GM12878 (cell line): Measurements from ENCODE around the gene TMEM266. TPM values are rescaled to one million over a fixed set of nuclear protein-coding genes. Genes with fewer than 3 reads are reported as not detected.

Experiments used
- ATAC-seq: fragments of 200-7000 bp; cut with Tn5 transposase; 3 replicates; pipeline ENCODE4 v1.9.1; 2020; ENCODE audit warnings: mild to moderate bottlenecking, moderate library complexity
- BruUV-seq: library from RNA; stranded (reverse); fragments of 400-500 nt; replicated peaks from 2 replicates; lab custom pipeline; 2021; lab: Mats Ljungman, UMichigan
- CTCF ChIA-PET: fragments of 300-600 bp; sonication (Branson Sonifier 250); formaldehyde crosslinking; extraction: SDS; loops from one replicate; lab custom pipeline; 2021; ENCODE audit warnings: inconsistent platforms; lab: Yijun Ruan, JAX
- POLR2A ChIA-PET: fragments of 350-600 bp; formaldehyde crosslinking; extraction: SDS; loops from one replicate; lab custom pipeline; 2021; ENCODE audit warnings: inconsistent platforms; lab: Charles Lee
- RAD21 ChIA-PET: fragments of 300-600 bp; sonication (Branson Sonifier 250); formaldehyde crosslinking; loops from one replicate; lab custom pipeline; 2023; ENCODE audit warnings: antibody characterized with exemption; ENCODE audit not compliant: unreplicated experiment; lab: Charles Lee
- SMC1A ChIA-PET: fragments of 300-600 bp; sonication (Branson Sonifier 250); formaldehyde crosslinking; loops from one replicate; lab custom pipeline; 2023; ENCODE audit not compliant: unreplicated experiment, uncharacterized antibody; lab: Charles Lee
- DNase-seq: peaks from one replicate; pipeline ENCODE4 v3.0.0-alpha.2; 2011; ENCODE audit warnings: low read depth, low spot score
- FAIRE-seq: peaks from 3 replicates; lab custom pipeline; 2011; peaks lifted over from hg19 to GRCh38; lab: Jason Lieb, UNC
- H2AFZ ChIP-seq: 2 replicates; pipeline ENCODE4 v1.6.0; 2011; ENCODE audit warnings: low read depth, low read length, control low read depth; ENCODE audit not compliant: control insufficient read depth
- H3K27ac ChIP-seq: 2 replicates; pipeline ENCODE4 v1.5.1; 2011; ENCODE audit warnings: control low read depth; ENCODE audit not compliant: control insufficient read depth, insufficient read depth
- H3K27me3 ChIP-seq, 2 experiments: replicated peaks in 1 of 2; 2 replicates each; pipeline versions ENCODE4 v1.6.0 to v1.6.1; 2011; ENCODE audit warnings: low read length in 1 of 2; ENCODE audit not compliant: control insufficient read depth in 2 of 2, insufficient read depth in 2 of 2
- H3K36me3 ChIP-seq, 2 experiments: 2 replicates each; pipeline ENCODE4 v1.5.1; 2011; ENCODE audit warnings: low read length in 1 of 2; ENCODE audit not compliant: control insufficient read depth in 2 of 2, insufficient read depth in 2 of 2
- H3K4me1 ChIP-seq: 2 replicates; pipeline ENCODE4 v1.6.1; 2011; ENCODE audit warnings: mild to moderate bottlenecking, low read length, moderate library complexity, mixed read lengths; ENCODE audit not compliant: control insufficient read depth, insufficient read depth
- H3K4me2 ChIP-seq: 2 replicates; pipeline ENCODE4 v1.6.0; 2011; ENCODE audit warnings: control low read depth; ENCODE audit not compliant: control insufficient read depth, insufficient read depth
- H3K4me3 ChIP-seq: fragments of 200-600 bp; sonication (generic); 2 replicates; pipeline ENCODE4 v1.5.1; 2016
- H3K79me2 ChIP-seq: 2 replicates; pipeline ENCODE4 v1.6.0; 2011; ENCODE audit warnings: low read length; ENCODE audit not compliant: control insufficient read depth, insufficient read depth
- H3K9ac ChIP-seq: 2 replicates; pipeline ENCODE4 v1.8.0; 2011; ENCODE audit warnings: low read length, control low read depth, mixed read lengths; ENCODE audit not compliant: control insufficient read depth, insufficient read depth
- H3K9me3 ChIP-seq: replicated peaks from 3 replicates; pipeline ENCODE4 v1.5.1; 2011; ENCODE audit warnings: mild to moderate bottlenecking, low read length; ENCODE audit not compliant: control insufficient read depth, insufficient read depth
- H4K20me1 ChIP-seq: 2 replicates; pipeline ENCODE4 v1.6.0; 2011; ENCODE audit not compliant: control insufficient read depth, insufficient read depth
- EZH2 ChIP-seq: IDR thresholded peaks from 2 replicates; pipeline ENCODE4 v1.6.1; 2012; ENCODE audit warnings: low read depth, mild to moderate bottlenecking, control low read depth, inconsistent platforms, low read length, borderline replicate concordance; ENCODE audit not compliant: control insufficient read depth
- FOXK2 ChIP-seq: fragments of 450-650 bp; IDR thresholded peaks from 2 replicates; pipeline ENCODE4 v1.6.1; 2017; ENCODE audit warnings: mild to moderate bottlenecking, moderate library complexity
- HDAC6 ChIP-seq: fragments of 200-600 bp; sonication (generic); IDR thresholded peaks from one replicate; pipeline ENCODE4 v1.8.0; 2017; ENCODE audit warnings: antibody characterized with exemption; ENCODE audit not compliant: unreplicated experiment
- LARP7 ChIP-seq: fragments of 450-650 bp; IDR thresholded peaks from 2 replicates; pipeline ENCODE4 v1.6.1; 2017; ENCODE audit warnings: mild to moderate bottlenecking
- TAF1 ChIP-seq: IDR thresholded peaks from 2 replicates; pipeline ENCODE4 v1.6.1; 2011; ENCODE audit warnings: mild to moderate bottlenecking, low read depth, low read length, borderline replicate concordance
- WGBS: methylation state at CpG from one replicate; pipeline ENCODE4 v1.1.6; 2016; ENCODE audit warnings: low lambda C conversion rate; ENCODE audit not compliant: insufficient replicate concordance, insufficient coverage; ENCODE audit errors: missing lambda C conversion rate; 5-methylcytosine and 5-hydroxymethylcytosine counted together
- in situ Hi-C: fragments of 300-500 bp; cut with MboI; formaldehyde crosslinking; loops from 9 replicates; pipeline ENCODE4 v1.14.3; 2018; ENCODE audit warnings: mixed read lengths
- intact Hi-C: fragments of 100-400 bp; cut with micrococcal nuclease; formaldehyde crosslinking; loops from one replicate; pipeline ENCODE4 v1.14.2; 2022; ENCODE audit not compliant: unreplicated experiment
- polyA plus RNA-seq, 11 experiments: library from polyadenylated mRNA; depleted of rRNA in 4 of 11; unstranded in 6 of 11; stranded (reverse) in 5 of 11; fragments of >200 nt; fragmentation: Nextera tagmentation in 4 of 11; fragmentation: Illumina TruSeq in 1 of 11; extraction: Ambion mirVana in 4 of 11; extraction: Trizol in 1 of 11; gene quantifications; 1 replicate in 1 of 11; 2 replicates in 10 of 11; pipeline versions ENCODE4 v1.2.1 to v1.2.3, GENCODE V29; 2011 to 2016; ENCODE audit warnings: inconsistent platforms in 2 of 11, missing spikeins in 2 of 11, low read depth in 1 of 11
- total RNA-seq, 4 experiments: library from RNA; depleted of rRNA in 3 of 4; stranded (reverse); fragments of >200 nt in 3 of 4; fragmentation: Illumina TruSeq in 1 of 4; extraction: Trizol in 1 of 4; gene quantifications; 2 replicates each; pipeline versions ENCODE4 v1.2.1 to v1.2.3, GENCODE V29; 2013 to 2021
- TF ChIP-seq, protein P1 (sequence below): IDR thresholded peaks from 2 replicates; pipeline ENCODE4 v1.6.1; 2011; ENCODE audit warnings: borderline replicate concordance, low read depth, mild to moderate bottlenecking, moderate library complexity, mixed read lengths, low read length; ENCODE audit not compliant: insufficient read depth; ENCODE audit errors: extremely low read length
- TF ChIP-seq, protein P2 (sequence below): fragments of 450-650 bp; IDR thresholded peaks from 2 replicates; pipeline ENCODE4 v1.6.1; 2017; ENCODE audit warnings: mild to moderate bottlenecking, moderate library complexity

TMEM266 gene
- total and polyA plus RNA-seq, 10 of the 15 experiments (the other 5 are each of a cell fraction or from before 2014, with no cell fraction given): 0.11 to 0.70 (median 0.39) TPM

DNA sequence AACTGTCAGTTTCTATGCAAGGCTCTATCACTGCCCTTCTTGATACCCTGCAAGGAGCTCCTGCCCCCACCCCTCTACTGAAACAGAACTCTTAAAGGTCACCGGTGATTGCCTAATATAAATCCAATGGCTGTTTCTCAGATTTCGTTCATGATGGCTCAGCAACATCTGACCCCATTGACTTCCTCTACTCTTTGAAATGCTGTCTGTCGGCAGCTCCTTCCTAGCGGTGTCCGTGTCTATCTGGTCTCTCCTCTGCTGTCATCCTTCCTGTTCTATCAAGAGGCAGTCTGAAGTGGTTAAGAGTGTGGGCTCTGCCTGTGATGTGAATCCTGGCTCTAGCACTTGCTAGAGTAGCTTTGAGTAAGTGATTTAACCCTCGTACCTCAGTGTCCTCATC is 5.5 kb downstream of the TMEM266 start:
- H3K4me2 ChIP-seq: no peak overlapping the region
- no peak overlapping the region for H2AFZ ChIP-seq
- H3K79me2 ChIP-seq: no peaks in the 10 kb centered on the region
- ChIA-PET SMC1A (interaction anchor here (0.8 to 2.5 kb wide), 2 partner anchors 8 to 74 kb away, joined by 3 to 16 read pairs; no protein-coding TSS in a partner anchor), POLR2A (no interaction called here), CTCF (interaction anchor here (1.9 to 10.6 kb wide), 3 partner anchors 8 to 84 kb away, joined by 12 to 127 read pairs (median 12); no protein-coding TSS in a partner anchor), RAD21 (interaction anchor here (0.9 to 10.8 kb wide), 2 partner anchors 9 to 72 kb away, joined by 3 to 214 read pairs; no protein-coding TSS in a partner anchor)
- ATAC-seq (no peak), DNase-seq (no peak), FAIRE-seq (no peak)
- no TSS peak for BruUV-seq
- no peak for TF ChIP-seq HDAC6
- TF ChIP-seq FOXK2: no peak
- intact Hi-C loops: no loop called here
- H3K36me3 ChIP-seq: no peaks in the 10 kb centered on the region
- WGBS: 43% methylated on average over 6 of the region's 6 CpGs
- no peaks in the 10 kb centered on the region for H3K9me3 ChIP-seq
- peaks cover 2% of the 10 kb centered on the region; the same call in 1 of the 2 replicates for H3K4me1 ChIP-seq
- no peaks in the 10 kb centered on the region for H4K20me1 ChIP-seq
- in situ Hi-C loops: no loop called here
- no peak overlapping the region for H3K9ac ChIP-seq
- H3K27me3 ChIP-seq: no peaks in the 10 kb centered on the region; a peak in 2 of 4 replicates
- no peak overlapping the region for H3K27ac ChIP-seq
- H3K4me3 ChIP-seq: no peak overlapping the region

DNA sequence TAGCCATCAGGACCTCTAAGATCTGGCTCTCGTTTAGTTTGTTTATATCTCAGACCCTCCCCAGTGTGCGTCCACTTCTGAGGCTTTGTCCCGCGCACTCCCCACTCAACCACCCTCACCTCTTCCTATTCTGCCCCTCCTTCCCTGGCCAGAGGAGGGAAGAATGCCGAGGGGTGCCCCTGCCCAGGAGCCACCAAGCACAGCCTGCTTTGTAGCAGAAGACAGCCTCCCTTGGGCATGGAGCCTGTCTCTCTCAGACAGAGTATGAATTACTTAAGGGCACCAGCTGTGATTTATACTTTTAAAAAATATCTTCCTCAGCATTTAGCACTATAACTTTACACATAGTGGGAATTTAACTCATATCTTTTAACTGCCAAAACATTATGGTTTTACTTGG is 6.0 kb downstream of the TMEM266 start:
- no peaks in the 10 kb centered on the region for H4K20me1 ChIP-seq
- no peak overlapping the region for H2AFZ ChIP-seq
- H3K4me3 ChIP-seq: no peak overlapping the region
- CTCF ChIA-PET: interaction anchor here (0.7 to 10.6 kb wide), 4 partner anchors 9 to 84 kb away, joined by 3 to 127 read pairs (median 12); no protein-coding TSS in a partner anchor
- no peak for TF ChIP-seq TAF1
- TF ChIP-seq, protein P1, sequence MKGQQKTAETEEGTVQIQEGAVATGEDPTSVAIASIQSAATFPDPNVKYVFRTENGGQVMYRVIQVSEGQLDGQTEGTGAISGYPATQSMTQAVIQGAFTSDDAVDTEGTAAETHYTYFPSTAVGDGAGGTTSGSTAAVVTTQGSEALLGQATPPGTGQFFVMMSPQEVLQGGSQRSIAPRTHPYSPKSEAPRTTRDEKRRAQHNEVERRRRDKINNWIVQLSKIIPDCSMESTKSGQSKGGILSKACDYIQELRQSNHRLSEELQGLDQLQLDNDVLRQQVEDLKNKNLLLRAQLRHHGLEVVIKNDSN: no peak
- TF ChIP-seq, protein P2, sequence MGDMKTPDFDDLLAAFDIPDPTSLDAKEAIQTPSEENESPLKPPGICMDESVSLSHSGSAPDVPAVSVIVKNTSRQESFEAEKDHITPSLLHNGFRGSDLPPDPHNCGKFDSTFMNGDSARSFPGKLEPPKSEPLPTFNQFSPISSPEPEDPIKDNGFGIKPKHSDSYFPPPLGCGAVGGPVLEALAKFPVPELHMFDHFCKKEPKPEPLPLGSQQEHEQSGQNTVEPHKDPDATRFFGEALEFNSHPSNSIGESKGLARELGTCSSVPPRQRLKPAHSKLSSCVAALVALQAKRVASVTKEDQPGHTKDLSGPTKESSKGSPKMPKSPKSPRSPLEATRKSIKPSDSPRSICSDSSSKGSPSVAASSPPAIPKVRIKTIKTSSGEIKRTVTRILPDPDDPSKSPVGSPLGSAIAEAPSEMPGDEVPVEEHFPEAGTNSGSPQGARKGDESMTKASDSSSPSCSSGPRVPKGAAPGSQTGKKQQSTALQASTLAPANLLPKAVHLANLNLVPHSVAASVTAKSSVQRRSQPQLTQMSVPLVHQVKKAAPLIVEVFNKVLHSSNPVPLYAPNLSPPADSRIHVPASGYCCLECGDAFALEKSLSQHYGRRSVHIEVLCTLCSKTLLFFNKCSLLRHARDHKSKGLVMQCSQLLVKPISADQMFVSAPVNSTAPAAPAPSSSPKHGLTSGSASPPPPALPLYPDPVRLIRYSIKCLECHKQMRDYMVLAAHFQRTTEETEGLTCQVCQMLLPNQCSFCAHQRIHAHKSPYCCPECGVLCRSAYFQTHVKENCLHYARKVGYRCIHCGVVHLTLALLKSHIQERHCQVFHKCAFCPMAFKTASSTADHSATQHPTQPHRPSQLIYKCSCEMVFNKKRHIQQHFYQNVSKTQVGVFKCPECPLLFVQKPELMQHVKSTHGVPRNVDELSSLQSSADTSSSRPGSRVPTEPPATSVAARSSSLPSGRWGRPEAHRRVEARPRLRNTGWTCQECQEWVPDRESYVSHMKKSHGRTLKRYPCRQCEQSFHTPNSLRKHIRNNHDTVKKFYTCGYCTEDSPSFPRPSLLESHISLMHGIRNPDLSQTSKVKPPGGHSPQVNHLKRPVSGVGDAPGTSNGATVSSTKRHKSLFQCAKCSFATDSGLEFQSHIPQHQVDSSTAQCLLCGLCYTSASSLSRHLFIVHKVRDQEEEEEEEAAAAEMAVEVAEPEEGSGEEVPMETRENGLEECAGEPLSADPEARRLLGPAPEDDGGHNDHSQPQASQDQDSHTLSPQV: no peak
- no peak for TF ChIP-seq LARP7
- TF ChIP-seq EZH2: no peak
- ATAC-seq (no peak), DNase-seq (no peak), FAIRE-seq (no peak)
- H3K9me3 ChIP-seq: no peaks in the 10 kb centered on the region
- no peaks in the 10 kb centered on the region for H3K79me2 ChIP-seq
- no peaks in the 10 kb centered on the region for H3K36me3 ChIP-seq
- intact Hi-C loops (no loop called here), in situ Hi-C loops (no loop called here)
- H3K27me3 ChIP-seq: no peaks in the 10 kb centered on the region; a peak in 2 of 4 replicates
- no peak overlapping the region for H3K27ac ChIP-seq
- no peak overlapping the region for H3K4me2 ChIP-seq
- POLR2A ChIA-PET: no interaction called here
- RAD21 ChIA-PET: interaction anchor here (0.9 to 10.8 kb wide), 2 partner anchors 10 to 71 kb away, joined by 3 to 214 read pairs; no protein-coding TSS in a partner anchor
- 46% methylated on average over 5 of the region's 5 CpGs for WGBS
- no TSS peak for BruUV-seq
- no peak overlapping the region for H3K9ac ChIP-seq
- SMC1A ChIA-PET: interaction anchor here (0.6 to 2.5 kb wide), 2 partner anchors 24 to 73 kb away, joined by 3 to 16 read pairs; no protein-coding TSS in a partner anchor
- H3K4me1 ChIP-seq: no peaks in the 10 kb centered on the region
